HG03457 (cell line): Measurements from ENCODE around the gene ROR1.

Experiments
- ATAC-seq: cut with Tn5 transposase; IDR thresholded peaks from one replicate; pipeline ENCODE4 v1.9.1; 2021; ENCODE audit warnings: moderate number of reproducible peaks; ENCODE audit not compliant: unreplicated experiment

The ROR1 gene

DNA sequence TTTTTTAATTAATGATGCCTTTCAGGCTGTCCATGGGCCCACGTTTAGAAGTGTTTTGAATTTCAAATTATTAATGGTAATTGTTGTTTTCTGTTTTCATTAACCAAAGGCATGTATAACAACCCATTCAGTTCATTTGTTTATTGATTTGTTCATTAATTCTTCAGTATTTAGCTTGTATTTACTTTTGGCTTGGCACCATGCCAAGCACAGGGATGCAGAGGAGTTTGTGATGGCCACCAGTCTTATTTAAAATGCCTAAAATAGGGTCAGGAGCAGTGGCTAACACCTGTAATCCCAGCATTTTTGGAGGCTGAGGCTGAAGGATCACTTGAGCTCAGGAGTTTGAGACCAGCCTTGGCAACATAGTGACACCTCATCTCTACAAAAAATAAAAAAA, 75.3 kb downstream of the ROR1 start:
- ATAC-seq = no peak

DNA sequence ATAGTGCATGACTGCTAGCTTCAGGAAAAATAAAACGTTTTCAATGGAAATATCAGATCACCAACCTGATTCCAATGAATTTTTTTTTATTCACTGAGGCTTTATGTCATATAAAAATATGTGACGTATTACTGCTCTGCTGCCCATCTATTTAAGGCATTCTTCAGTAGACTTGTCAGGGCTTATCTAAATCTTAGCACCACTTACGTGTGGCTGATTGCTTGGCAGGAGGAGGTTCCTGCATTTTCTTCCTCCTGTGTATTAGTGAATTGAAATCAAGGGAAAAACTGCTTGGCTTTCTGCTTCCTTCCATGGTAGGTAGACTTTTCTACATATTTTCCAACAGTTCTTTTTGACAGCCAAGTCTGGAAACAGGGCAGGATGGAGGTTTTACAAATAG, 80.3 kb downstream of the ROR1 start:
- no peak for ATAC-seq

DNA sequence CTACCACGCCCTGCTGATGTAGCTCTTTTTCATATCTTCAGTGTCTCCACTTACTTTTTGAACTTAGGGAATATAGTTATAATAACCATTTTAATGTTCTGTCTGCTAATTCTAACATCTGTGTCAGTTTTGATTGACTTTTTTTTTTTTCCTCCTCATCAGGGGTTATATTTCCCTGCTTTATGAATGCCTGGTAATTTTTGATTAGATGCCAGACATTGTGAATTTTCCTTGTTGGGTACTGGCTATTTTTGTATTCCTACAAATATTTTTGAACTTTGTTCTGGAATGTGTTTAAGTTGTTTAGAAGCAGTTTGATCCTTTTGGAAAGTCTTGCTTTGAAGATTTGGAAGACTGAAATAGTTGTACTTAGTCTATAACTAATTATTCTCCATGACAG, 82.1 kb downstream of the ROR1 start:
- ATAC-seq = no peak

DNA sequence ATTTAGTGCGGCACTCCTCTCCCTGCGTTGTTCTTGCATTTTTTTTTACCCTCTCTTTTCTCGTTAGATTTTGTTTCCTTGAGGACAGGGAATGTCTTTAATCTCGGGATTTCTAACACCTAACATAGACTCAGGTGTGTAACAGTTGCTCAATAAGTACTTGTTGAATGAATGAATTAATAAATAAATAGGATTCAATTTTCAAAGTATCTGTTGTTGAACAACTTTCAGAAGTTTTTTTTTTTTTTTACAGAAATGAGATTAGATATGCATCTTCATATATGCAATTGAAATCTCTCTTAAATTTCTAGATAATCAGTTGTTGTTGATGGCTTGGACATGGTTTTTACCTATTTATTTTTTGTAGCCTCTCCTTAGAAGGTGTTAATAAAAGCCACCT, 83.1 kb downstream of the ROR1 start:
- ATAC-seq = no peak

DNA sequence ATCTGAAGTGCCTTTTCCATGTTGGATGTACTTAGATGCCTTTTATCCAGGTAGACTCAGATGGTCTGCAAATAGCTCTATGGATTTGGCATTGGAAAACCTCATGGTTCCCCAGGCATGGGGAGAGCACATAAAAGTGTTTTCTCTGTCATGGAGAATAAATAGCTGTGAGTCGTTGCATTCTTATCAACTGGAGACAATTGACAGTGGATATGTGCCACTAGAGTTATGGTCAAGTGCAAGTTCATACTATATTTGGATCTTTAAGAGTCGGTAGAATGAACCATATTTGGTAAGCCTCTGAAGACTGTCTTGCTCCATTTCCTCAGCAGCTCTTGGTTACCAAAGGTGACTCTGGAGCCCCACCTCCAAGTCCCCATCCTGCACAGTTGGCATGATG, 83.7 kb downstream of the ROR1 start:
- no peak for ATAC-seq

DNA sequence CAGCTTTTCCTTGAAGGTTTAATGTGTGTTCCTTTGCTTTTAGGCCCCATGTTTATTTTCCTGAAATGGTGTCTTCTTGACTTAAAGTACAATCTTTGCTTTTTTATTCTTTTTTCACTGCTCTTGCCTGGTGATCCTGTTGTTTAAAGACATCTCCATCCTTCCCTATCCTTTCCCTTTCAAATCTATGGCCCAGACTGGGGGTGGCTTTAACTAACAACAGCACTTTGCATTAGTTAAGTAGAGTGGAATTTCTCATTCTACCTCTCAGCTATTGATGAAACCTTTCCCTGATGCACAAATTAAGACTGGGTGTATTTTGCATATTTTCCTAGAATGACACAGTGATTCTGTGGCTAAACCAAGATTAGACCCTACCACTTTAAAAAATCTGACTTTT, 84.3 kb downstream of the ROR1 start:
- ATAC-seq = no peak

DNA sequence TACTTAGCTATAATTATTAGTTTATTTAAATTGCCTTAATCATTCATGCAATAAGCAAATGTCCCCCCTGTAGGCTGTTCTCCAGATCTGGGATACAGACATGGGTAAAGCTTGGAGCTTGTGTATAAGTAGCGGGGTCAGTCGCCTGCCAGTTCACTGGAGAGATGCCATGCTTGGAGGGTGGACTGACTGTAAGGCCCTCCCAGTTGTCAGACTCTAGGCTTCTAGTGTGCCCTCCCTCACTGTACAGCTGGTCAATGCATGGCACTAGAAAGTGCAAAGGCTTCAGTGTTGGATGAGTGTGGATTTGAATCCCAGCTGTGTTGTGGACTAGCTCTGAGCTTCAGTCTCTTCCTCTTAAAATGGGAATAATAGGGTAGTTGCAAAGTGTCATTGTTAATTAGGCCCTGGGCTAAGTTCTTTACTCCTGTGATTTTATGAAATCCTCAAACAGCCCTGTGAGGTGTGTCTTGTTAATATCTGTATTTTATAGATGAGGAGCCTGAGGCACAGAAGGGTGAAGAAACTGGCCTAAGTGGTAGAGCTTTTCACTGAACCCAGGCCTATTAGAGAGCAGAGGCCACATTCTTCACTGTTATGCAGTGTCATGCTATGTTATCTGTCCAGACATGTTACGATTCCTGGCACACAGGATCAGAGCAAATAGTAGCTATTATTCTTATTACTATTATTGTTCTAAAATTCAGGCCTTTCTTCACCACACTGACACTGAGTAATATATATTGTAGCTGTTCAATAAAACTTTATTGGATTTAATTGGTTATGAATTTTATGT, 85.9 kb downstream of the ROR1 start:
- no peak for ATAC-seq

DNA sequence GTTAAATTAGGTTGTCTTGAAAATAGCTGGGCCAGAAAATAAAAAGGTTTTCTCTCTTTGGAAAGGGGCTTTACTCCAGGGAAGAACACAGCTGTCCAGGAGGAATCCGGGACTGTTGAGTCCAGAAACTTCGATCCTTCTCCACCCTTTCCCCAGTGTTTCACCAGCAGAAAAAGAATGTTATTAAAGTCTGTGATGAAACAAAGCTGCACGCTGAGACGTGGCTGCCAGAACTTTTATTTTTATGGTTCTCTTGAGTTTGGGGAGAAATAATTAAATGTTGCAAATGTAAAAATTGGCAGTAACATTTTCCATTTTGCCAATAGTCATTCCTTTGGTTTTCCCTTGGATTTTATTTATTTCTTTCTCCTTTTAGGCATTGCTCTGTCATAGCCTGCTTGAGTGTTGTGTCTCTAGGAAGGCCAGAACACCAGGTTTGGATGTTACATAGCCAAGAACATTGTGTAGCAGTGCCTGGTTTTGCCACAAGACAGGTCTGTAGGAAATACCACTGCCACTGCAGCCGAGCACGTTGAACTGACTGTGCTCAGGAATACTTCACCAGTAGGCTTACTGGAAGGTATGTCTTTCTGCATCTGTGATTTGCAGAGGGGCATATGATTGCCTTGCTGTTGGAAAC, 87.4 kb downstream of the ROR1 start:
- ATAC-seq = no peak

DNA sequence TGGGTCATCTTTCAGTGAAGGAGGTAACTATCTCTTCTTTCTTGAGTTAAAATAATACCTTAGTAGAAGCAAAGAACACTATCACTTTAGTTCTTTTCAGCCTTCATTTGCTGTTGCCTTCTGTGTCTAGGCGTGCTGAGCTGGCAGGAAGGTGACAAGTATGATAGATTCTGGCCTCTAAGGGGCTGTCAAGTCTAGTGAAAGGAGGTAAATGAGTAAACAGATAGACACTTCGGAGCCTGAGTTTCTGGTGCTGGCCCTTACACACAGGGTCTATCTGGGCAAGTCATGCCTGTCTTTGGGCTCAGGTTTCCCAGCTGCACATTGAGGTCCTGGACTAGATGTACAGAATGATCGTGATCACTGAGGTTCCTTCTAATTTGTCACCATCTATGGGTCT, 89.3 kb downstream of the ROR1 start:
- no peak for ATAC-seq

DNA sequence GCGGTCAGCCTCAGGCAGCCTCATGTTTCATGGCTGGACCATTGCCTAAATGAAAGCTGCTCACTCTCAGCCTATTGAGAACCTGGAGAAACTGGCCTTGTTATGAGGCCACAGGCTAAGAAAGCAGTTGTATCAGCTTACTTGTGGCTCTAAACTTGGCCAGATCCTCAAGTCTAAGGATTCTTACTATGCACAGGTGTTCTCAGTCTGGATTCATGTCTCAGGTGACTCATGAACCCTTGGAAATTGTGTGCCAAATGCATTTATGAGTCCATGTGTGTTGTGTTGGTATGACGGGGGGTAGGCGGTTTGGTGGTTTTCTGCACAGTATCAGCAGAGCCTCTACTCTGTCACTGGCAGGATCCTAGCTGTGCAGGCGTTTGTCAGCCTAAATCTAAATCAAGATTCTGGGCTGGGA, 90.4 kb downstream of the ROR1 start:
- no peak for ATAC-seq

DNA sequence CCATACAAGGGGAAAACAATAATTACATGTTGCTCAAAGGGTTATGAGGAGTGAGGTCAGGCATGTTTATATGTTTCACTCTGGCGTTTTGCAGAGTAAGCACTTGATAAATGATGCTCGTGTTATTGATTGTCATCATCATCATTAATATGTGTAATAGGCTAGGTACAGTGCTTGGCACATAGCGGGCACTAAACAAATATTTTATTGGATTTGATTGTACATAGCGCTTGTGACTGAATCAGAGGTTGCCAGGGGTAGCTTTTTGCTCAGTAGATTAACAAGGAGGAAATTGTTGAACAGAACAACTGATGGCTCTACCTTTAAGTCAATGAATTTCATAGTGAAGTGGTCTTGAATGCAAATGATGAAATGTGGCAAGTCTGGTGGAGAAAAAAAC, 91.7 kb downstream of the ROR1 start:
- ATAC-seq = no peak

DNA sequence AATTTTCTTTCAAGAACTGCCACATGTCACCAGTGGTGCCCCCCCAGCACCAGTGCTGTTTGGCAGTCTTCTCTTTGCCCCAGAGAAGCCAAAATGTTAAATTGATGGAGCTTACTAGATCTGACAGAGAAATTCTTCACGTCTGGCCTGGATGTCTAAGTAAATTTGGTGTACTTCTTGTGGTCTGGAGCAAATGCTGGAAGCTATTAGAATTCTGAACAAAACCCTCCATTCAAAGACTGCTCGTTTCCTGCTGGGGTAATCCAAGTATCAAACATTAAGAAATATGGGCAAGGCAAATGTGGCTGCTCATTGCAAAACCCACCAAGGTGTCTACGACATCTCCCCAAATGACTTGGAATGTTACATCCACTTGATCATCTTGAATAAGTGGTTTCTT, 92.3 kb downstream of the ROR1 start:
- ATAC-seq = no peak

DNA sequence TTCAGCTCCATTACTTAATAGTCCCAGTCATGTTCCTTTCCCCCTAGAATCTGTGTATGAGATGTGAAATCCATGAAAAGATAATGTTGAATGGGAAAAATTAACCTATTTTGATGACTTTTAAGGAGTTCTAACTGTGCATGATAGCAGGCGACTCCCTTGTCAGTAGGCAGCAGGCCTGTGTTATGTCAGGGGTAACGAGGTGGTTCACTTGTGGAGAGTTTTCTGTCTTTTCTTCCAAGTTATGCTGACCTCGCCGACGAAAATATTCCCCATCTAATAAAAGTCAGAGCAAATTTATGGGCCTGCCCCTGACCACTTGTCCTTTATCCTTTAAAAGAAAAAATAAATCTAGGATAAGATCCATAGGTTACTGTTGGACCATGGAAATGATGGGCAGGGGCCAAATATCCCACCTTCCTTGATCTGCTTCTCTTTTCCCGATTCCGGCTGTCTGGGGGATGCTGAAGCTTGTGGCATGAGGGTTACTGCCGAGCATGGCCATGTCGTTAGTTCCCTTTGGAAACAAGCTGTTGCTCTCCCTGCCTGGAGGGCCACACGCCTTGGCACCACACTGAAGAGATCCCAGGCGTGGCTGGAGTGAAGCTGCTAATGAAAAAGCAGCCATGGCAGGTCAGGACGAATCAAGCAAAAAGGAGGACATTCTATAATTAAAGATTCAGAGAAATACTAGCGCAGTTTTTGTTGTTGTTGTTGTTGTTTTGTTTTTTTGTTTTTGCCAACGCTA, 93.8 kb downstream of the ROR1 start:
- ATAC-seq = no peak

DNA sequence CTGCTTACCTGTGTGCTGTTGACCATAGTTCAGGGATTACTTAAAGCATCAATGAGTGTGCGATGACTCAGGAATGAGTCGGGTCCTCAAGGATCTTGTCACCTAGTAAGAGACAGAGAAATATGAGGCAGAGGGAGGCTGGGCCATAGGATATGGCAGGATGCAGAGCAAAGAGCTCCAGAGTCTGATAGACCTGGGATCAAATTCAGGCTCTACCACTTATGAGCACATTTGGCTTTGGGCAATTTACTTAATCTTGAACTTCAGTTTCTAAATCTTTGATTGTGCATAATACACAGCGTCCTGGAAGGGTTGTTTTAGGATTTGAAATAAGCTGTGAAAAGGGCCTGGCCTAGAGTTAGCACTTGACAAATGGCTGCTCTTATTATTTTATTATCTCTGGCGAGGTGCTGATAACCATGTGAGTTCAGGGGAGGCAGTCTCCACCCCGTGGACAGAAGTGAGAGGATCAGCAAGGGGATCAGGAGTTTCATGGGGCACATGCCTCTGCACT, 94.5 kb downstream of the ROR1 start:
- ATAC-seq = no peak

DNA sequence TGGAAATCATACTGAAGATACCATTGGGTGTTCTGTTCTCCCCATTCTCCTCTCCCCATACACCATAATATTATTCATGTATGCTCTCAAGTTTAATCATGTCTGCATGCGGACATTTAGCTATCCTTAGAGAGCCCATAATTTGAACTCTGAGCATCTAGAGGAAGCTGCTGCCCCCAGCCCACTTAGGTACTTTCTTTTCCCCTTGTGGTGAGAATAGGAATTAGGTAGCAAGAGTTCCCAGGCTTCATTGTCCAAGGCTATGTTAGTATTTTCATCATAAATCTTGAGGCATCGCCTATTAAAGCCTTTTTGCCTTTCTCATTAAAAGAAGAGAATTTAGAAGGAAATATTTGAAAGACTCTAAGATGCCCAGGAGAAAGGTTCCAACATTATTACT, 96.3 kb downstream of the ROR1 start:
- ATAC-seq = no peak

DNA sequence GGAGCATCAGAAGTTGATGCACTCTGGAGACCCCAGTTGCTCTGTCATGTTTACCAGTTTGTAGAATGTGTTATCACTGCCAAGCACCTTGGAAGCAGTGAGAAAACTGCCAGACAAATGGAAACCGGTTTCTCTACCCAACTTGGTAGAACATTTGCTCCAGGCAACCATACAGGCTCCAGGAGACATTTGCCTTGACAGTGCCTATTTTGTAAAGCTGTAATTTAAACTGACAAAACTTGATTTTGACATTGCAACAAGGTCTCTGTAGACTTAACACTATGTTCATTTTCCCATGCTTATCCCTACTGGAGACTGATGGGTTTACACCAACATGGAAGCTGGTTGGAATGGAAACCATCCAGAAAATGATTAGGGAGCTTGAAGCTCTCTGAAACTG, 97.6 kb downstream of the ROR1 start:
- no peak for ATAC-seq

DNA sequence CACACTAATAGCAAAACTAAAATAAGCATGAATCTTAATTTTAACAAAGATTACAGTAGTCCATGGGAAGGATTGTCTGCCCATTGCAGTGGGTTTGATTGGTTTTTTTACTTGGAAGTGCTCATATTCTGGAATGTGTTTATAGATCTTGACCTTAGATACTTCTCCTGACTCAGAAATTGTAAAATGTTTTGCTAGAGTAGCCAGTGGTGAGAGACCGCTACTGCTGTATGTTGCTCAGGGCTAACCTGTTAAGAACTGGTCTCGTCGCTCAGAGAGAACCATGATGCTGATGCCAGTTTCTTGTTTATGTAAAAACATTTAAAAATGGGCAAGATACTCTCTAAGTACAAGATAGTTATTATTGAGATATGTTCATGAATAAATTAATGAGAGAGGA, 99.9 kb downstream of the ROR1 start:
- no peak for ATAC-seq

DNA sequence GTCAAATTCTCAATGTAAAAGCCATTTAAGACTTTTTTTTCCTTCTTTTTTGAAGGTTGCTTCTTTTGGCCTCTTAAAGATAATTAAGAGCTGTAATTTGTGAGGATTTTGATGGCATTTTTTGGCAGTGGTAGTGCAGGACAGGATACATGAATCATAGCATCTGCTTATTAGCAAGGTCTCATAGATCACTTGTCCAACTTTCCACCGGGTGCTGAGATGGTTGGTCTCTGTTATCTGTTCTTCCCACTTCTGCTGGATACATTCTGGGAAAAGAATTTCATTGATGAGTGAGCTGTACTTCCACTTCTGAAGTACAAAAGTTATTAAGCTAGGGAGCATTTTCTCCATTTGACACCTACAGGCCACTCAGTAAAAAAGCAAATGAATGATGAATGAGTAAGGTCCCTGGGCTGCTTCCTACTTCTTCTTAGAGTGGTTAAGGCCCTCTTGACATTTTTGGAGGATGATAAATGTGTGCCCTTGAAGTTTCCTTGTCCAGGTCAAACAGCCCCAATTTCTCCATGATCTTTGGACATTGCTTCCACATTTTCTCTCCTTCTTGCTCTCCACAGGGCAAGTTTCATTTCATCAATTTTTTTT, 100.6 kb downstream of the ROR1 start:
- ATAC-seq = no peak

DNA sequence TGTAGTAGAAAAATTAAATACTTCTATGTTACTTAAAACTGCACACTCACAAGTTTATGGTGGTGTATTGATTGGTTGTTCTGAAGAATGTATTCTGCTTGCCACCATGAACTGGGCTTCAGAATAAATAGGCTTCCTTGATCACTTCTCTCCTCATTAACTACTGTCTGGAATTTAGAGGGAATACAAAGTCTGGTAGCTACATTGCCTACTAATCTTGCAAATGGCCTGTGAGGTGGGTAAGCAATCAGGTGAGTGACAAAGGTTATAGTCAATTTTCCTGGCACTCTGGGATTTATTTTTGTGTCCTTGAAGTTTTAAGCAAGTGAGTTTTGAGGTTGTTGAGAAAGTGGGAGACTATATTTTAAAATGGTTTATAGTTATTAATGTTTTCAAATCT, 101.8 kb downstream of the ROR1 start:
- ATAC-seq = no peak

DNA sequence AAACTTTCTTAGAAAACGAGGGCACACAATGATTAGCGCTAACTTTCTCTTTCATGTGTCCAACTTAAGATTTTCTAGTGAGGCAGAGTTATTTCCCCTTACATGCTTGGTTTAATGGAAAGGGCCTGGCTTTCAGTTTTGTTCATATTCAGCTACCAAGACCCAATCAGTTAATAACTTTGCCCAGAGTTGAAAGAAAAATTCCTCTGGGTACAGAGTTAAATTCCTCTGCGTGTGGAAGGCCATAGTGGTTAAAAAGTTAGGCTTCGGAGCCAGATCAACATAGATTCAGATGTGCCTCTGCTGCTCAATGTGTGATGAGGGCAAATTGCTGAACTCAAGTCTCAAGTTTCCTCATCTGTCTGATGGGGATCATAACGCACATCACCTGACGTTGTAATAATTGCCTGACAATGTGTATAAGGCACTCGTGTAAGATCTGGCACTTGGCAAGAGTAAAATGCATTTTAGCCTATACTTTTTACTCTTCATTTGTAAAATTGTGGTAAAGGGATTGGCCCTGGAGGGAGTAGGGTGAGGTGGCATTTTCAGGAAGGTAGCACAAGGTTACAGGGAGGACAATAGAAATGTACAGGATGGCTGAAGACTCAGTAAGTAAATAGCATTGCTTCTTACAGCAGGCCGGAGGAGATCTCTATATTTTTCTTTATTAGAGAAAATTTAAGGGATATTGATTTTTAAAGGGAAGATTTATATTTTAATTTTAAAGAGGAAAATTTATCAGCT, 103.4 kb downstream of the ROR1 start:
- no peak for ATAC-seq

DNA sequence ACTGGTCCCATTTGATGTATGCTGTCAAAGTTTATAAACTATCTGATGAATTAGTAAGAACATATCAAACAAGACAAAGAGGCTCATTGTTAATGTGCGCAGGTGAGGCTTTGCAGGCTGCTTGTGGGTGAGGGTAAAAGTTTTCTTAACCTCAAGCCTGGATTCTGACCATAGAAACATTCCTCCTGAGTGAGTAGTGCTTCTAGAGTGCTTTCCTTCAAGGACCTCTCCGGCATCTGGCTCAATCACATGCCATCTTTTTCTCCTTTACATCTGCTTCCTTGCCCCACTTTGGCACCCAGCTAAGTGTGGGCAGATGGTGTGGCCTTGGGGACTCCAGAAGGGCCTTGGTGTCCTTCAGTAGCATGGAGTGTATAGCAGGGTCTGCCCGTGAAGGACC, 104.0 kb downstream of the ROR1 start:
- ATAC-seq = no peak
